ENCODE data around the gene CALB2.

- TF ChIP-seq EZH2phosphoT487 (IDR thresholded peaks at IDR 0.05; ENCODE audit: borderline replicate concordance) = no peak
- TF ChIP-seq CTCF (conservative IDR thresholded peaks at IDR 0.05; ENCODE audit: low read length) = no peak
These were observed 14.1 kb upstream of the CALB2 start for GRCh38 chr16:71344315-71344905.

Measured in Loucy (cell line).